ENCODE data around the gene EYS. TPM values are rescaled to one million over a fixed set of nuclear protein-coding genes. Genes with fewer than 3 reads are reported as not detected.

Gene EYS
- total RNA-seq, 1 donor from 2014 or later: 0.08 TPM

GRCh38 chr6:64591676-64592036, 1115.4 kb downstream of the EYS start:
- Histone ChIP-seq H3K4me3 (peak overlapping the region; percentile 11), H3K36me3 (no peaks in the 10 kb centered on the region), H3K27me3 (ENCODE audit: low read depth) (no peaks in the 10 kb centered on the region), H3K4me1 (no peaks in the 10 kb centered on the region), H3K27ac (replicated peaks) (peak overlapping the region; percentile 70), H3K9me3 (replicated peaks) (peaks cover 19% of the 10 kb centered on the region)
- intact Hi-C loops (cut with micrococcal nuclease): no loop called here
- TF ChIP-seq CTCF (IDR thresholded peaks at IDR 0.05; ENCODE audit: borderline replicate concordance): no peak
- DNase-seq: no peak

- Histone ChIP-seq H3K27me3 (ENCODE audit: low read depth) (no peaks in the 10 kb centered on the region), H3K4me1 (no peaks in the 10 kb centered on the region), H3K4me3 (peak overlapping the region; percentile 11), H3K27ac (replicated peaks) (peak overlapping the region; percentile 70), H3K36me3 (no peaks in the 10 kb centered on the region), H3K9me3 (replicated peaks) (peaks cover 14% of the 10 kb centered on the region)
- no peak for TF ChIP-seq CTCF (IDR thresholded peaks at IDR 0.05; ENCODE audit: borderline replicate concordance)
- no peak for DNase-seq
- intact Hi-C loops (cut with micrococcal nuclease): no loop called here
Observed at GRCh38 chr6:64590965-64591675, 1115.9 kb downstream of the EYS start.

GRCh38 chr6:64589961-64590360, 1117.1 kb downstream of the EYS start:
- Histone ChIP-seq H3K4me1 (no peaks in the 10 kb centered on the region), H3K9me3 (replicated peaks) (peaks cover 4% of the 10 kb centered on the region), H3K36me3 (no peaks in the 10 kb centered on the region), H3K27me3 (ENCODE audit: low read depth) (no peaks in the 10 kb centered on the region), H3K4me3 (no peak overlapping the region), H3K27ac (replicated peaks) (no peak overlapping the region)
- intact Hi-C loops (cut with micrococcal nuclease): no loop called here
- DNase-seq: no peak
- no peak for TF ChIP-seq CTCF (IDR thresholded peaks at IDR 0.05; ENCODE audit: borderline replicate concordance)

- Histone ChIP-seq H3K27me3 (ENCODE audit: low read depth) (no peaks in the 10 kb centered on the region), H3K9me3 (replicated peaks) (no peaks in the 10 kb centered on the region), H3K27ac (replicated peaks) (no peak overlapping the region), H3K4me1 (no peaks in the 10 kb centered on the region), H3K36me3 (no peaks in the 10 kb centered on the region), H3K4me3 (no peak overlapping the region)
- no peak for DNase-seq
- intact Hi-C loops (cut with micrococcal nuclease): no loop called here
- no peak for TF ChIP-seq CTCF (IDR thresholded peaks at IDR 0.05; ENCODE audit: borderline replicate concordance)
Observed at GRCh38 chr6:64580346-64580745, 1126.7 kb downstream of the EYS start.

- DNase-seq: no peak
- no peak for TF ChIP-seq CTCF (IDR thresholded peaks at IDR 0.05; ENCODE audit: borderline replicate concordance)
- Histone ChIP-seq H3K27me3 (ENCODE audit: low read depth) (no peaks in the 10 kb centered on the region), H3K4me1 (no peaks in the 10 kb centered on the region), H3K27ac (replicated peaks) (no peak overlapping the region), H3K36me3 (no peaks in the 10 kb centered on the region), H3K9me3 (replicated peaks) (peaks cover 21% of the 10 kb centered on the region), H3K4me3 (no peak overlapping the region)
- intact Hi-C loops (cut with micrococcal nuclease): no loop called here
Observed at GRCh38 chr6:64553249-64553786, 1153.7 kb downstream of the EYS start.

Data from left ventricle myocardium inferior (tissue), 1 donor.